ENCODE measurements around the gene TBC1D14. TPM values are rescaled to one million over a fixed set of nuclear protein-coding genes. Genes with fewer than 3 reads are reported as not detected.

TBC1D14 gene
- total and polyA plus RNA-seq, 2 of the 8 experiments (the other 6 are each of a cell fraction or from before 2014, with no cell fraction given): 45.6 to 48.2 TPM

- POLR2A ChIA-PET (ENCODE audit: partially characterized antibody): interaction anchor here (1.0 kb wide), 1 partner anchor 10 kb away, joined by 3 read pairs; no protein-coding TSS in a partner anchor
- DNase-seq (ENCODE audit: low read depth in 1 of 2, low spot score in 2 of 2) (no peak), FAIRE-seq (no peak)
- H4K8ac ChIP-seq (ENCODE audit: extremely low read depth, insufficient read depth, low read length): no peak overlapping the region
- H3K27me3 ChIP-seq (replicated peaks in 1 of 4; ENCODE audit: control insufficient read depth in 3 of 4, extremely low read depth in 1 of 4, insufficient read depth in 3 of 4, low read length in 3 of 4): no peaks in the 10 kb centered on the region
- H2BK15ac ChIP-seq (ENCODE audit: low read length): no peak overlapping the region
- H3K4me3 ChIP-seq (ENCODE audit: extremely low read depth in 1 of 4, insufficient read depth in 2 of 4, low read depth in 3 of 4, low read length in 4 of 4): no peak overlapping the region
- H4K5ac ChIP-seq (ENCODE audit: insufficient read length, low read depth, low read length): no peak overlapping the region
- H2BK120ac ChIP-seq (replicated peaks; ENCODE audit: low read depth, low read length): no peak overlapping the region
- no peak overlapping the region for H3K4ac ChIP-seq (replicated peaks; ENCODE audit: insufficient read length, low read depth, low read length)
- peaks cover 3 to 32% (median 24%) of the 10 kb centered on the region in 4 experiments for H3K36me3 ChIP-seq (ENCODE audit: control insufficient read depth in 2 of 4, insufficient read depth in 4 of 4, low read length in 3 of 4)
- no peak overlapping the region for H2AFZ ChIP-seq (ENCODE audit: low read length)
- no peak overlapping the region for H2BK5ac ChIP-seq (ENCODE audit: low read depth, low read length)
- no peak overlapping the region for H4K91ac ChIP-seq (replicated peaks; ENCODE audit: insufficient read length, low read length)
- peaks cover 4% of the 10 kb centered on the region for H3K79me1 ChIP-seq (ENCODE audit: low read depth, low read length)
- TF ChIP-seq KDM5A (IDR thresholded peaks at IDR 0.05; ENCODE audit: low read length): no peak
- no peak for TF ChIP-seq NANOG (IDR thresholded peaks at IDR 0.05; ENCODE audit: insufficient read depth, low read depth, low read length, poor library complexity, severe bottlenecking)
- TF ChIP-seq BCL11A (IDR thresholded peaks at IDR 0.05; ENCODE audit: low read depth in 2 of 2, low read length in 2 of 2): no peak
- no peak for TF ChIP-seq CHD2 (IDR thresholded peaks at IDR 0.05; ENCODE audit: low read length)
- TF ChIP-seq TBP (IDR thresholded peaks at IDR 0.05; ENCODE audit: low read depth, low read length): no peak
- TF ChIP-seq GTF2F1 (IDR thresholded peaks at IDR 0.05; ENCODE audit: borderline replicate concordance, low read depth, low read length): no peak
- no peak for TF ChIP-seq TAF7 (optimal IDR thresholded peaks at IDR 0.05; ENCODE audit: borderline replicate concordance, low read depth, low read length)
- no peak for TF ChIP-seq SP1 (IDR thresholded peaks at IDR 0.05; ENCODE audit: low read depth, low read length)
- H3K9ac ChIP-seq (replicated peaks in 1 of 4; ENCODE audit: extremely low read depth in 1 of 4, low read depth in 3 of 4, low read length in 3 of 4): no peak overlapping the region
- H2BK20ac ChIP-seq (ENCODE audit: low read length): no peak overlapping the region
- no peaks in the 10 kb centered on the region; a peak in 1 of 7 replicates for H3K4me1 ChIP-seq (replicated peaks in 1 of 4; ENCODE audit: control insufficient read depth in 3 of 4, insufficient read depth in 4 of 4, low read length in 3 of 4)
- H3K56ac ChIP-seq (replicated peaks; ENCODE audit: insufficient read length, low read depth, low read length): no peak overlapping the region
- no peaks in the 10 kb centered on the region for H3K79me2 ChIP-seq (ENCODE audit: control insufficient read depth in 1 of 2, insufficient read depth in 2 of 2, low read length in 2 of 2)
- no peak overlapping the region for H3K14ac ChIP-seq (ENCODE audit: insufficient read length)
- 91% methylated on average over 9 of the region's 9 CpGs; no CpG with 5 or more reads in 1 of the 2 experiments for WGBS, 2 experiments (ENCODE audit: extremely low coverage in 1 of 2, insufficient coverage in 1 of 2, insufficient read length in 1 of 2, insufficient replicate concordance in 2 of 2, low coverage in 1 of 2, low lambda C conversion rate in 2 of 2, missing lambda C conversion rate in 1 of 2)
- H3K23ac ChIP-seq (ENCODE audit: insufficient read length): no peak overlapping the region
- peaks cover 6 to 17% of the 10 kb centered on the region in 2 experiments for H4K20me1 ChIP-seq (replicated peaks in 1 of 2; ENCODE audit: control insufficient read depth in 1 of 2, insufficient read depth in 2 of 2, low read length in 2 of 2)
- no peaks in the 10 kb centered on the region for H3K23me2 ChIP-seq (ENCODE audit: low read depth, low read length)
- H3K27ac ChIP-seq (ENCODE audit: low read depth, low read length): no peak overlapping the region
- CTCF ChIA-PET (ENCODE audit: partially characterized antibody): interaction anchor here (0.6 to 2.7 kb wide), 14 partner anchors 10 to 788 kb away, joined by 3 to 16 read pairs (median 4); partner anchors contain the start of gene TBC1D14
- H2BK12ac ChIP-seq (ENCODE audit: low read depth, low read length): no peak overlapping the region
- no peaks in the 10 kb centered on the region for H3K9me3 ChIP-seq (ENCODE audit: insufficient read depth in 2 of 2, low read depth in 1 of 2, low read length in 1 of 2)
- no peak overlapping the region for H3K4me2 ChIP-seq (ENCODE audit: insufficient read depth in 1 of 2, low read depth in 2 of 2, low read length in 2 of 2)
- no peak overlapping the region for H2AK5ac ChIP-seq (ENCODE audit: low read depth, low read length)
- no peak overlapping the region for H3K18ac ChIP-seq (ENCODE audit: extremely low read depth, low read length)
Observed at GRCh38 chr4:7018281-7018680, 108.7 kb downstream of the TBC1D14 start.
